IPS DF 19.7 (cell line): ENCODE measurements around the gene FXR2.

Experiments used
- DNase-seq: peaks from one replicate; pipeline ENCODE4 v3.0.0-alpha.2; 2013; ENCODE audit warnings: low read depth, low spot score

Gene FXR2

DNA sequence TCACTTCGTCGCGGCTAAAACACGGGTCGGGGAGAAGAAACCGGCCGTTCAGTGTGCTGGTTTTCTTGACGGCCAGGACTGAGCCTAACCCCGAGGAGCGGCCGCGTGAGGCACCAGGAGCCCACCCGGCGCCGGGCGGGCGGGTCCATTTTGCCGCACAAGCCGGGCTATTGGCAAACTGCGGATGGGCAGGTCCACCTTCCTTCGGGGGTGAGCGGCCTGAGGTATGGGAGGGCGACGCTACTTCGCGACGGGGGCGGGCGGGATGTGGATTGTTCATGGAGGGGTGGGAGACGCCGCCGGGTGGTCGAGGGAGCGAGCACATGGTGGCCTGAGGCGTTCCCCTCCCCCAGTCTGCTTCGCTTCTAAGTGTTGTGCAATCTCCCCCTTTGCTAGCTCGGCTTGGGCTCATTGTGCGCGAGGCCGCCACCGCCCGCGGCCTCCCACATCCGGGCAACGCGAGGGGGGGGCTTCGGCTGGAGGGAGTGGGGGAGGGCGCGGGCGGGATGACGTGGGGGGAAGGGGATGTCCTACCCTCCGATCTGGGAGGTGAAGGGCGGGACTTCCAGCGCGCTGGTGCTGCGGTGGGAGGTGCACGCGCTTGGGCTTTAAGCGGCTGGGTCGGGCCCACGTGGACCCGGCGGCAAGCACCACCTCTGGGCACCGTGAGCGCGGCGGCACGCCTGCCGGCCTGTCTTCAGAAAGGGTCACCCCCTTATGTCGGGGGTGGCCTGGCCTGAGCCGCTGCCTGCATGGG, 41.2 kb downstream of the FXR2 start:
- DNase-seq, result no peak

DNA sequence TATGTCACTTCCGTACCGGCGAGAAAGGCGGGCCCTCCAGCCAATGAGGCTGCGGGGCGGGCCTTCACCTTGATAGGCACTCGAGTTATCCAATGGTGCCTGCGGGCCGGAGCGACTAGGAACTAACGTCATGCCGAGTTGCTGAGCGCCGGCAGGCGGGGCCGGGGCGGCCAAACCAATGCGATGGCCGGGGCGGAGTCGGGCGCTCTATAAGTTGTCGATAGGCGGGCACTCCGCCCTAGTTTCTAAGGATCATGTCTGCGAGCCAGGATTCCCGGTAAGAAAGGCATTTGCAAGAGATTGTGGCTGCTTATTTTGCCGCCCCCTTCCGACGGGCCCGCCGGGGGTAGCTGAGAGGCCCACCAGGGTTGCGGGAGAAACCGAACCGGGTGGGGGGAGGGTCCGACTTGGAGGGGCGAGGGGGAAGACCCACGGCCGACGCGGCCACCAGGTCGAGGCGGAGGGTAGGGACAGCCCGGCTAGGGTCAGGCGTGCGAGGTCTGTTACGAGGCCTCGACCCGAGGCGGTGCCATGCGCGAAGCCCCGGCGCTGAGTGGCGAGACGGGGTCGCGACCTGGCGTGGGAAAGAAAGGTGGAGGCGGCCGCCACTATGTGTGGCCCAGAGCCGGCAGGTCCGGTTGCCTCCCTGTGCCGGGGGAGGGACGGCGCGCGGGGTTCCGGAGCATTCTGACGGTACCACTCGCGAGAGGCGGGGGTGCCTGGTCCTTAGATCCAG, 41.9 kb downstream of the FXR2 start:
- no peak for DNase-seq

DNA sequence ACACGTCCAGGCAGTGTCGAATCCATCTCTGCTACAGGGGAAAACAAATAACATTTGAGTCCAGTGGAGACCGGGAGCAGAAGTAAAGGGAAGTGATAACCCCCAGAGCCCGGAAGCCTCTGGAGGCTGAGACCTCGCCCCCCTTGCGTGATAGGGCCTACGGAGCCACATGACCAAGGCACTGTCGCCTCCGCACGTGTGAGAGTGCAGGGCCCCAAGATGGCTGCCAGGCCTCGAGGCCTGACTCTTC, 42.4 kb downstream of the FXR2 start:
- no peak for DNase-seq

DNA sequence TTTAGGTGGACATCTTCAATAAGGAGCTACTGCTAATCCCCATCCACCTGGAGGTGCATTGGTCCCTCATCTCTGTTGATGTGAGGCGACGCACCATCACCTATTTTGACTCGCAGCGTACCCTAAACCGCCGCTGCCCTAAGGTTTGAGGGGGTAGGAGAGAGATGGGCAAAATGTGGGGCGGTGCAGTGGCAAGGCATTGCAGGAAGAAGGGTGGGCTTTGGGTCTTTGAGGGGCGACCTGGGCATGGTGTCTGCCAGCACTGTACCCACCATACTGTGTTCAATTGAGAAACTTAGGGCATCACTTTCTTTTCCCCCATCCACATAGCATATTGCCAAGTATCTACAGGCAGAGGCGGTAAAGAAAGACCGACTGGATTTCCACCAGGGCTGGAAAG, 44.3 kb downstream of the FXR2 start:
- DNase-seq, result no peak

DNA sequence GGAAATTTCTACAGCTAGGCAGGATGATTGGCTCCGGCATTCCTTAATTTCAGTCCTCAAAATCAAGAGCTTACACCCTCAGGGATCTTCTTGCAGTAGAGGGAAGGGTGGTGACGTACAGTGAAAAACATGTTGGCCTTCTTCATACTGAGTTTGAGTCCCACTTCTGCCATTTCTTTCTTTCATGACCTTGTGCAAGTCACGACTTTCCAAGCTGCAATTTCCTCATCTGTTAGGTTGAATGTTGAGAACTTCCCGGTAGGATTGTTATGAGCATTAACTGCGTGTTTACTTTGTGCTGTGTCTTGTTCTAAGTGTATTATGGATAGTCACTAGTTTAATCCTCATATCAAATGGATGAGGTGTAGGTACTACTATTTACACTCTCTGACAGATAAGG, 45.1 kb downstream of the FXR2 start:
- no peak for DNase-seq

DNA sequence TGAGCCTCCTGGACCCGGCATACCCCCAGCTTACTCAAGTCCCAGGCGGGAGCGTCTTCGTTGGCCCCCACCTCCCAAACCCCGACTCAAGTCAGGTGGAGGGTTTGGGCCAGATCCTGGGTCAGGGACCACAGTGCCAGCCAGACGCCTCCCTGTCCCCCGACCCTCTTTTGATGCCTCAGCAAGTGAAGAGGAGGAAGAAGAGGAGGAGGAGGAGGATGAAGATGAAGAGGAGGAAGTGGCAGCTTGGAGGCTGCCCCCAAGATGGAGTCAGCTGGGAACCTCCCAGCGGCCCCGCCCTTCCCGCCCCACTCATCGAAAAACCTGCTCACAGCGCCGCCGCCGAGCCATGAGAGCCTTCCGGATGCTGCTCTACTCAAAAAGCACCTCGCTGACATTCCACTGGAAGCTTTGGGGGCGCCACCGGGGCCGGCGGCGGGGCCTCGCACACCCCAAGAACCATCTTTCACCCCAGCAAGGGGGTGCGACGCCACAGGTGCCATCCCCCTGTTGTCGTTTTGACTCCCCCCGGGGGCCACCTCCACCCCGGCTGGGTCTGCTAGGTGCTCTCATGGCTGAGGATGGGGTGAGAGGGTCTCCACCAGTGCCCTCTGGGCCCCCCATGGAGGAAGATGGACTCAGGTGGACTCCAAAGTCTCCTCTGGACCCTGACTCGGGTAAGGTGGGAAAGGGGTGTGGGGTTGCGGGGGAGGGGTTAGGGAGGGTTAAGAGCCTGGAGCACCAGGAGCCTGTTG, 51.4 kb downstream of the FXR2 start:
- DNase-seq, result no peak

DNA sequence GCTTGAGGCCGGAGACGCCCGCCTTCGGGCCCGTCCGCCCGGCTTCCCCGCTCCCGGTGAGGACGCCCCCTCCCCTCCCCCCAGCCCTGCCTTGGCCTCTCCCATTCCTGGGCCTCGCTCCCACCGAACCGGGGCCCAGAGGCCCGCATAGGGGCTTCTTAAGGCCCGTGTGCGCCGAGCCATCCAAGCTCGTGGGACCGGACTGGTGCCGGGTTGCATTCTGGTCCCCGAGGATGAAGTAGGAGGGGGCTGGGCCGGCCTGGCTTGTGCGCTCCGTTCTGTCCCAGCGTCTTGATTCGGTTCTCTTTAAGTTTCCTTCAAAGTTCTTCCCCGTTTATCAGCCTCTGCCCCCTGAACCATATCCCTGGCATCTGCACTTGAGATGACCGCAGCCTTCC, 52.5 kb downstream of the FXR2 start:
- no peak for DNase-seq

DNA sequence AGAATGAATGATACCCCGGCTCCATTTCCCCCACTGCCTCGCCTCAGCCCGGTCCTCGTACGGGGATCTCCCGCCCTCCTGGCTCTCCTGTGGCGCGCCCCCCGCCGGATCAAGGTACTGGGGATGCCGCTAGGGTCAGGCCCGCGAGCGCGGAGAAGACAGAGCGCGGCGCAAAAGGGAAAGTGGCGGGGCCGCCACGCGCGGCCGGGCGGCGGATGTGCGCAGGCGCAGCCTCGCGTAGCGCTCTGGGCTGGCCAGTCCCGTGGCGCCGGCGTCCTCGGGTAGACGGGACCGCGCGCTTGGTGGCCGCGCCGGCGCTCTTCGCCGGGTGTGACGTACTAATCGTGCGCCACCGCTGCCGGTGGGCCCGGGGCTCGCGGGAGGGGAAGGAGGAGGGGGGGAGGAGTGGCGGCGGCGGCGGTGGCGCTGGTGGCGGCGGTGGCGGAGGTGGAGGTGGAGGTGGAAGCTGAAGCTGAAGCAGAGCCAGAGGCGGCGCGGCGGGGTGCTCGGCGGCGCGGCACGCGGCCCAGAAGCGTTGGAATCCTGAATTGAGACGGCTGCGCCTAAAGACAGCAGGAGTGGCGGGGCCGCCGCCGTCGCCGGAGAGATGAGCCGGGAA, 53.0 kb downstream of the FXR2 start, which contains the start of gene SENP3:
TSS of gene SENP3 (plus strand) at position 331 of the 619 bp plus-strand sequence. CDS start 1,158 bp downstream, outside the sequence.
- no peak for DNase-seq

DNA sequence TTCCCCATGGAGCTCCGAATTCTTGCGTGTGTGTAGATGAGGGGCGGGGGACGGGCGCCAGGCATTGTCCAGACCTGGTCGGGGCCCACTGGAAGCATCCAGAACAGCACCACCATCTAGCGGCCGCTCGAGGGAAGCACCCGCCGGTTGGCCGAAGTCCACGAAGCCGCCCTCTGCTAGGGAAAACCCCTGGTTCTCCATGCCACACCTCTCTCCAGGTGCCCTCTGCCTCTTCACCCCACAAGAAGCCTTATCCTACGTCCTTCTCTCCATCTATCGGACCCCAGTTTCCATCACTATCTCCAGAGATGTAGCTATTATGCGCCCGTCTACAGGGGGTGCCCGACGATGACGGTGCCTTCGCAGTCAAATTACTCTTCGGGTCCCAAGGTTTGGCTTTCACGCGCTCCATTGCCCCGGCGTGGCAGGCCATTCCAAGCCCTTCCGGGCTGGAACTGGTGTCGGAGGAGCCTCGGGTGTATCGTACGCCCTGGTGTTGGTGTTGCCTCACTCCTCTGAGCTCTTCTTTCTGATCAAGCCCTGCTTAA, 53.6 kb downstream of the FXR2 start:
- DNase-seq, result no peak

DNA sequence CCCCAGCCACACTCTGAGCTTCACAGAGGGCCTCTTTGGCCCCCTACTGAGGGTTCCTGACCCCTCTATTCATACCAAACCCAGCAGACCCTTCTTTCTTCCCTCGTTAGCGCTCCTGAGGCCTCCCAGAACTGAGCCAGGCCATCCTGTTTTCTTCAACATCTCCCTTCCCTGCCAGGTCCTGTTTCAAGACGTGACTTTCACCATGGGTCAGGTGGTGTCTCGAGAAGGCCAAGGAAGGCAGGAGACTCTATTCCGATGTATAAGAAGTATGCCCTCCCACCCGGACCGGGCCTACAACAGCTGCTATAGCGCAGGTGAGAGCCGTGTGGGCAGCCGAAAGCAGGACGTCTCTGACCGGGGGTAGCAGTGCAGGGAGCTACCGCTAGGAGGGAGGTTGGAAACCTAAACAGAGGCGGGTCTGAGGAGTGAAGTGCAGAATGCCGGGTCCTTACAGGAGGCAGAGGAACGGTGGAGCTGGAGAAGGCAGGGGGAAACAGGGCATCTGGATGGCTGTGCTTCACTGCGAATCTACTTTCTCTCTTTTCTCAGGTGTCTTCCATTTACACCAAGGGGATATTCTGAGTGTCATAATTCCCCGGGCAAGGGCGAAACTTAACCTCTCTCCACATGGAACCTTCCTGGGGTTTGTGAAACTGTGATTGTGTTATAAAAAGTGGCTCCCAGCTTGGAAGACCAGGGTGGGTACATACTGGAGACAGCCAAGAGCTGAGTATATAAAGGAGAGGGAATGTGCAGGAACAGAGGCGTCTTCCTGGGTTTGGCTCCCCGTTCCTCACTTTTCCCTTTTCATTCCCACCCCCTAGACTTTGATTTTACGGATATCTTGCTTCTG, 54.3 kb downstream of the FXR2 start:
- peak; percentile 65 for DNase-seq

DNA sequence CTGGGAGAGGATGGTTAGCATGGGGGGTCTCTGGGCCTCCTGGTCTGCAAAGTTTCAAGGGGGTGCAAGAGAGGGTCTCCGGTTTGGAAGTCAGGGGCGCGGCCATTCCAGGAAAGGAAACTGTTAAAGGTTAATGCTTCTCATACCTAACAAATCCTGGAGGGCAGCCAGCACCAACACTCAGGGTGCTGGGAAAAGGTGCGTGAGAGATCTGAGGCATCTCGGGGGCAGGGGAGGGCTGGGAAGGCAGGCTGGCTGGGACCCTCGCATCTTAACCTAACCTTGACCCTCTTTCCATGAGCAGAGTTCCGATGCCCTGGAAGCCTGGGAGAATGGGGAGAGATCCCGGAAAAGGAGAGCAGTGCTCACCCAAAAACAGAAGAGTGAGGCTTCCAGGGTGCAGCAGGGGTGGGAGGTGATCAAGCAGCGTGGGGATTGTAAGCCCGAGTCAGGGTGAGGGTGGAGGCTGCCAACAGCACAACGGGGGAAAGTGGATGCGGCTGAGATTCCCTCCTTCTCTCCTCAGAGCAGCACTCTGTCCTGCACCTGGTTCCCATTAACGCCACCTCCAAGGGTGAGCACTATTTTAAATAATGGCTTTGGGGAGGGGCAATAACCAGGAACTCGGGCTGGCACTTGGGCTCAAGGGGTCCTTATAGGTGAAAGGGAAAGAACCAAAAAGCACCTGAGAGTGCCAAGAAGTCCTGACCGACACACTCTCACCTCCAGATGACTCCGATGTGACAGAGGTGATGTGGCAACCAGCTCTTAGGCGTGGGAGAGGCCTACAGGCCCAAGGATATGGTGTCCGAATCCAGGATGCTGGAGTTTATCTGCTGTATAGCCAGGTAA, 55.2 kb downstream of the FXR2 start:
- no peak for DNase-seq

DNA sequence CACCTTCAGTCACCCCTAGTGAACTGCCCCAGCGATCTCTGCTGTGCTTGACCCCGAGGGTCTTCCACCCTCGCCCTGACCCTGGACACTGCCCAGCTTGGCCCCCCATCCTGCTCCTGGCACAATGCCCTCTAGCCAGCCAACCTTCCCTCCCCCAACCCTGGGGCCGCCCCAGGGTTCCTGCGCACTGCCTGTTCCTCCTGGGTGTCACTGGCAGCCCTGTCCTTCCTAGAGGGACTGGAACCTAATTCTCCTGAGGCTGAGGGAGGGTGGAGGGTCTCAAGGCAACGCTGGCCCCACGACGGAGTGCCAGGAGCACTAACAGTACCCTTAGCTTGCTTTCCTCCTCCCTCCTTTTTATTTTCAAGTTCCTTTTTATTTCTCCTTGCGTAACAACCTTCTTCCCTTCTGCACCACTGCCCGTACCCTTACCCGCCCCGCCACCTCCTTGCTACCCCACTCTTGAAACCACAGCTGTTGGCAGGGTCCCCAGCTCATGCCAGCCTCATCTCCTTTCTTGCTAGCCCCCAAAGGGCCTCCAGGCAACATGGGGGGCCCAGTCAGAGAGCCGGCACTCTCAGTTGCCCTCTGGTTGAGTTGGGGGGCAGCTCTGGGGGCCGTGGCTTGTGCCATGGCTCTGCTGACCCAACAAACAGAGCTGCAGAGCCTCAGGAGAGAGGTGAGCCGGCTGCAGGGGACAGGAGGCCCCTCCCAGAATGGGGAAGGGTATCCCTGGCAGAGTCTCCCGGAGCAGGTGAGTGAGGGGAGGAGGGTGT, 56.0 kb downstream of the FXR2 start, which contains the start of gene TNFSF13:
TSS of gene TNFSF13 (plus strand) at position 207 of the 776 bp plus-strand sequence. CDS start at position 497, 290 bp downstream.
- no peak for DNase-seq

DNA sequence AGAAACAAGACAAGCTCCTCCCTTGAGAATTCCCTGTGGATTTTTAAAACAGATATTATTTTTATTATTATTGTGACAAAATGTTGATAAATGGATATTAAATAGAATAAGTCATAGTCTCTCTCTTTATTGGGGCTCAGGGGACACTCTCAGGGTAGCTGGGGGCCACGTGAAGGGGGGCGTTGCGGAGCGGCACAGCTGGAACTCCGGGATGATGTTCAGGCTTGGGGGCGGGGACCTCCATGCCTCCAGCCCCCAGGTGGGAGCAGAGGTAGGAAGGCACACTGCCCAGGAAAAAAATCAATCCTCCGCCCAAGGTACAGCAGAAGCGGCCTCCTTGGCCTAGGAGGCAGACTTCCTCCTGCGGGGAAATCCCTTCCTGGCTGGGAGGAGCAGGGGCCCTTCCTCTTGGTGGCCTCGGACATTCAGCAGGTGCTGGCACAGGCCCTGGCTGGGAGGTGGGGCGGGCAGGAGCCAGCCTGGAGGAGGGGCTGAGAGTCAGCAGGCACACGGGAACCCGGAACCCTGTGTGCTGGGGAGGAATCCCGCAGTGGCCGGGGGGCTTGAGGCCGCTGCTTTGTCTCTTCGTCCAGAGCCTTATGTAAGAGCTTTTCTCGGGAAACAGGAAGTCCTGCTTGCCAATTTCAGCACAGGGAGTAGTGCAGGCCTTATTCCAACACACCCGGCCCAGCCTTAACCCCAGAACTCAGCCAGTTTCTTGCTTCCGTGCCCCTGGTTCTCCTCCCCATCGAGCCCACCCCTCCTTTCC, 56.7 kb downstream of the FXR2 start:
- no peak for DNase-seq

DNA sequence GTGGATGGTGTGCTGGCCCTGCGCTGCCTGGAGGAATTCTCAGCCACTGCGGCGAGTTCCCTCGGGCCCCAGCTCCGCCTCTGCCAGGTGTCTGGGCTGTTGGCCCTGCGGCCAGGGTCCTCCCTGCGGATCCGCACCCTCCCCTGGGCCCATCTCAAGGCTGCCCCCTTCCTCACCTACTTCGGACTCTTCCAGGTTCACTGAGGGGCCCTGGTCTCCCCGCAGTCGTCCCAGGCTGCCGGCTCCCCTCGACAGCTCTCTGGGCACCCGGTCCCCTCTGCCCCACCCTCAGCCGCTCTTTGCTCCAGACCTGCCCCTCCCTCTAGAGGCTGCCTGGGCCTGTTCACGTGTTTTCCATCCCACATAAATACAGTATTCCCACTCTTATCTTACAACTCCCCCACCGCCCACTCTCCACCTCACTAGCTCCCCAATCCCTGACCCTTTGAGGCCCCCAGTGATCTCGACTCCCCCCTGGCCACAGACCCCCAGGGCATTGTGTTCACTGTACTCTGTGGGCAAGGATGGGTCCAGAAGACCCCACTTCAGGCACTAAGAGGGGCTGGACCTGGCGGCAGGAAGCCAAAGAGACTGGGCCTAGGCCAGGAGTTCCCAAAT, 57.4 kb downstream of the FXR2 start:
- no peak for DNase-seq

DNA sequence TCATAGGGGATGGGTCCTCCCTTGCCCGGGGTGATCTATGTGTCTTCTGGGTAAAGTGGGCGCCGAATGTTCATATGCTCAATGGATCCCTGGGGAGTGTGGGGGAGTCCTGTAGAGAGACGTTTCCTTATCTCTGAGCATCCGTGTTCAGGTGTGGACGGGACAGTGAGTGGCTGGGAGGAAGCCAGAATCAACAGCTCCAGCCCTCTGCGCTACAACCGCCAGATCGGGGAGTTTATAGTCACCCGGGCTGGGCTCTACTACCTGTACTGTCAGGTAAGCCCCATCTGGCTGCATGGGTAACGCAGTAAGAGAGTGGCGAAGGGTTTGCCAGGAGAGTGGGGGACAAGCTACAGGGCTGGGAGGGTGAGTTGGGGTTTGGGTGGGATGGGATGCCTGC, 58.1 kb downstream of the FXR2 start:
- no peak for DNase-seq

DNA sequence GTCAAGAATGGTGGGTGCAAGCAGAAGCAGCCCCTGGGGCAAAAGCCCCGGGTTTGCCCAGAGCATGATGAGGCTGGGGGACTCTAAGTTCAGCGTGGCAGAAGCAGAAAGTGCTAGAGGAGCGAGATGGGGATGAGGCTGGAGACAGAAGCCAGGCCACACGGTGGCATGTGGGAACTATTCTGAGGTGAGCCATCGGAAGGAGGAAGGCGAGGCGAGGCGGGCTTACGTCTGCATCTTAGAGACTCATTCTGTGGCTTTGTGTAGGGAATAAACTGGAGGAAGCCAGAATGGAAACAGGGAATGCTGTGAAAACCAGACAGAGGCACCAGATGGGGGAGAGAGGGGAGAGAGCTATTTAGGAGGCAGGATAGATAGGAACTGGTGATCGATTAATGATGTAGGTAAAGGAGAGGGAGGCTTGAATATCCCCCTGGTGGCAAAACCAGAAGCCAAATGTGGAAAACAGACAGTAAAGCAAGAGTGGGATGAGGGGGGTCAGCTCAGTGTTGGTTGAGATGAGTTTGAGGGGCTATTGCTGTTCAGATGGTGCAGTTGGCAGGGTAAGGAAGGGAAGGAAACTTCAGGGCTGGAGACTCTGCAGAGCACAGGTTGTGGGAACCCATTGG, 59.3 kb downstream of the FXR2 start:
- no peak for DNase-seq

DNA sequence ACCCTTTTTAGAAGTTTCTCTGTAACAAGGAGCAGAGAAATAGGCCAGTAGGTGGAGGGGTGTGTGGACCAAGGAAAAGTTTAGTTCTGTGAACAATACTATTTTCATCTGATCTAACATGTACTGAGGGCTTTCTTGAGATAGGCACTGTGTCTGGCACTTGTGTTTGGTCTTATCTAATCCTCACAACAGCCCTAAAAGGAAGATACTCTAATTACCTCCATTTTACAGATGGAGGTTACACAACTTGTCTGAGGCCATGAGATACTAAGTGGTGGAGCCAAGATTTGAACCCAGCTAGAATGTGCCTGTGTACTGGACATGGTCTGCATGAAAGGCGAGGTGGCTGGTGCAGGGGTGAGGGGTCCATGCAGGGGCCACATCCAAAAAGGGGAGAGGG, 61.3 kb downstream of the FXR2 start:
- no peak for DNase-seq
